ENCODE measurements around the gene MOB3B. TPM values are rescaled to one million over a fixed set of nuclear protein-coding genes. Genes with fewer than 3 reads are reported as not detected.

The MOB3B gene
- polyA plus RNA-seq, 1 donor from 2014 or later: 7.1 TPM

GRCh38 chr9:27352457-27353165 lies 177.0 kb downstream of the MOB3B start:
- Mint-ChIP-seq H3K9me3 (no peaks in the 10 kb centered on the region), H3K36me3 (peaks cover 4% of the 10 kb centered on the region), H3K27me3 (no peaks in the 10 kb centered on the region), H3K4me3 (peak overlapping the region in 2 of 4 donors; percentile 50 to 84), H3K4me1 (peaks cover 29 to 38% (median 38%) of the 10 kb centered on the region in 3 donors), H3K27ac (peak overlapping the region; percentile 16 to 80 (median 36))

- no peak overlapping the region for H3K4me3 Mint-ChIP-seq
- no peaks in the 10 kb centered on the region for H3K27me3 Mint-ChIP-seq
- no peaks in the 10 kb centered on the region for H3K9me3 Mint-ChIP-seq
- H3K4me1 Mint-ChIP-seq: peaks cover 31 to 34% (median 34%) of the 10 kb centered on the region in 3 donors
- peaks cover 4% of the 10 kb centered on the region for H3K36me3 Mint-ChIP-seq
- no peak overlapping the region for H3K27ac Mint-ChIP-seq
Observed at GRCh38 chr9:27351438-27351837, 178.2 kb downstream of the MOB3B start.

DNA sequence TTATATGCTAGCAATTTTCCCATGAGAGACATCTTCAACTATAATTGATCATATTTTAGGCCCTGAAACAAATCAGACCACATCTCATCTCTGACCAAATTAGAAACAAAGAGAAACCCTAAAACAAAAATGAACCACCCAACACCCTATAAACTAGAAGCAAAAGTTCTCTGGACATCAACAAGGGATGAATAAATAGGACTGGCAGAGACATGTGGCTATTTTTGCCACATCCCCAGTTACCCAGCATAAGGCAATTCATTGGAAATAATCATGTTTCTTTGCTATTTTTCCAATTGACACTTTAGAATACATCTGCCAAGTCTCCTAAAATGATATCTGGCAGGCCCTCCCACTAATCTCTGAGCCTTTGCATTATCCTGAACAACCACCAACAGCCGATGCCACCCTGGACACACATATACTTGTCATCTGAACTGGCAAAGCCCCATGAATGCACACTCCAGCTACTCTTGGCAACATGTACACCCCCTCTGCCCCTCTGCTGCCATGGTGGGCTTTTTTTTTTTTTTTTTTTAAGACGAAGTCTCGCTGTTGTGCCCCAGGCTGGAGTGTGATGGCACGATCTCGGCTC lies 179.1 kb downstream of the MOB3B start:
- H3K9me3 Mint-ChIP-seq: no peaks in the 10 kb centered on the region
- no peak overlapping the region for H3K4me3 Mint-ChIP-seq
- no peak overlapping the region for H3K27ac Mint-ChIP-seq
- peaks cover 30 to 33% (median 32%) of the 10 kb centered on the region in 3 donors for H3K4me1 Mint-ChIP-seq
- H3K27me3 Mint-ChIP-seq: no peaks in the 10 kb centered on the region
- H3K36me3 Mint-ChIP-seq: peaks cover 4% of the 10 kb centered on the region

- Mint-ChIP-seq H3K9me3 (no peaks in the 10 kb centered on the region), H3K27me3 (no peaks in the 10 kb centered on the region), H3K4me3 (no peak overlapping the region), H3K27ac (peak overlapping the region in 1 of 3 donors; percentile 18), H3K36me3 (peaks cover 4% of the 10 kb centered on the region), H3K4me1 (peaks cover 30 to 33% (median 32%) of the 10 kb centered on the region in 3 donors)
Observed at GRCh38 chr9:27349698-27350080, 179.9 kb downstream of the MOB3B start.

DNA sequence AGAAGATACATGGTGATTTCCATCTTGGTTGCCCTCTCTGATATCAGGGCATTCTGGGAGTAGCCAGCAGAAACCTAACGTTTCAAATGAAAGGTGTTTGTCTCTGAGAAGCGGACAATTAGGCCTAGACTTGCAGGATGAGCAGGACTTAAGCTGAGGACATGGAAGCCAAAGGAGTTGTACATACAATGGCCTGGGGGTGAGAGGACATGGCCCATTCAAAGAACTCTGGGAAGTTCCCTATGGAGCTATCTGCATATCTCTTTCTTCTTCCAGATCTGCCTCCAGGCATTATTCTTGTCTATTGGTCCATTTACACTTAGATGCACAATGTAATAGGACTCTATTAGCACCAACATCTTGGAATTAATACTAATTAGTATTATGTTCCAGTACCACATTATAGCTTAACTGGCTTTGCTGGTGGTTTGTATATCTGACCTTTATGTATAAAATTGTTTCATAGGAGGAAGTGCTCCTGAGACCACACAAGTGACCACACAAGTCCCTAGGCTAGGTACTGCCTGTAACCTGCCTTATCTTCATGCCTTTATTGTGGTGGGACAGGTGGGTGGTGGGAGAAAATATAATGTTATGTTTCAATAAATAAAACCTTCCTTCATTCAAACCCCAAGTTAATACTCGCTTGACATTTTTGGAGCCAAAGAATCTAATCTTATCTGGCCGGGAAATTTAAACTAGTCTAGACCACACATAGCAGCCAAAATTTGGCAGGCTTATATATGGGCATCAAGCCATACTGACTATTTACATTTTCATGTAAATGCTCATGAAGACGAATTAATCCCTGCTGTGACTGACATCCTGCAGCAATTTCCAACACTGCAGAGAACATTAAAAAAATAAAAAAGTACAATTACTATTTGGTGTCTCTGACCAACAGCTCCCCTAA lies 180.6 kb downstream of the MOB3B start:
- Mint-ChIP-seq H3K27ac (peak overlapping the region in 1 of 3 donors; percentile 18), H3K27me3 (no peaks in the 10 kb centered on the region), H3K36me3 (peaks cover 6% of the 10 kb centered on the region), H3K4me3 (no peak overlapping the region), H3K9me3 (no peaks in the 10 kb centered on the region), H3K4me1 (peaks cover 29 to 32% (median 30%) of the 10 kb centered on the region in 3 donors)

DNA sequence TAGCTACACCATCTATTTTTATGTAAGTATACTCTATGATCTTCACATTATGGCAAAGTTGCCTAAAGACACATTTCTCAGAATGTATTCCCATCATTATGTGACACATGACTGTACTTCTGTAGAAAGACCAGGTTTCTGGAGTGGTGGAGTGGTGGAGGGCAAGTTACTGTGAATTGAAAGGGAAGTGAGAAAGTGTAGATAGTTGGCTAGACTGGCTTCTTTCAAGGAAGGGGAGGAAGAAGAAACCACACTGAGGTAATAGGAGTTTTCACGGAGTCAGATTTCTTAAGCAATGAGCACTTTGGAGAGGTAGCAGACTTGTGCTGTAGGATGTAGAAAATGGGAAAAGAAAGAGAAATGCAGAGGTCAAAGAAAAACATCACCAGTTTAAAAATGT lies 181.7 kb downstream of the MOB3B start:
- H3K4me3 Mint-ChIP-seq: no peak overlapping the region
- H3K4me1 Mint-ChIP-seq: peaks cover 18 to 20% (median 20%) of the 10 kb centered on the region in 3 donors
- H3K27ac Mint-ChIP-seq: no peak overlapping the region
- H3K9me3 Mint-ChIP-seq: peaks cover 0 to 2% (median 0%) of the 10 kb centered on the region in 3 donors
- no peaks in the 10 kb centered on the region for H3K27me3 Mint-ChIP-seq
- H3K36me3 Mint-ChIP-seq: peaks cover 6% of the 10 kb centered on the region

- H3K27ac Mint-ChIP-seq: no peak overlapping the region
- peaks cover 6% of the 10 kb centered on the region for H3K36me3 Mint-ChIP-seq
- no peaks in the 10 kb centered on the region for H3K27me3 Mint-ChIP-seq
- peaks cover 0 to 2% (median 0%) of the 10 kb centered on the region in 3 donors for H3K9me3 Mint-ChIP-seq
- H3K4me1 Mint-ChIP-seq: peaks cover 12 to 17% (median 16%) of the 10 kb centered on the region in 3 donors
- no peak overlapping the region for H3K4me3 Mint-ChIP-seq
Observed at GRCh38 chr9:27344776-27345175, 184.8 kb downstream of the MOB3B start.

GRCh38 chr9:27341545-27342294 lies 187.9 kb downstream of the MOB3B start:
- peaks cover 3% of the 10 kb centered on the region for H3K36me3 Mint-ChIP-seq
- H3K4me1 Mint-ChIP-seq: peaks cover 7 to 17% (median 9%) of the 10 kb centered on the region in 3 donors
- H3K27me3 Mint-ChIP-seq: no peaks in the 10 kb centered on the region
- H3K4me3 Mint-ChIP-seq: no peak overlapping the region
- H3K27ac Mint-ChIP-seq: peak overlapping the region in 1 of 3 donors; percentile 64
- peaks cover 0 to 2% (median 0%) of the 10 kb centered on the region in 3 donors for H3K9me3 Mint-ChIP-seq

DNA sequence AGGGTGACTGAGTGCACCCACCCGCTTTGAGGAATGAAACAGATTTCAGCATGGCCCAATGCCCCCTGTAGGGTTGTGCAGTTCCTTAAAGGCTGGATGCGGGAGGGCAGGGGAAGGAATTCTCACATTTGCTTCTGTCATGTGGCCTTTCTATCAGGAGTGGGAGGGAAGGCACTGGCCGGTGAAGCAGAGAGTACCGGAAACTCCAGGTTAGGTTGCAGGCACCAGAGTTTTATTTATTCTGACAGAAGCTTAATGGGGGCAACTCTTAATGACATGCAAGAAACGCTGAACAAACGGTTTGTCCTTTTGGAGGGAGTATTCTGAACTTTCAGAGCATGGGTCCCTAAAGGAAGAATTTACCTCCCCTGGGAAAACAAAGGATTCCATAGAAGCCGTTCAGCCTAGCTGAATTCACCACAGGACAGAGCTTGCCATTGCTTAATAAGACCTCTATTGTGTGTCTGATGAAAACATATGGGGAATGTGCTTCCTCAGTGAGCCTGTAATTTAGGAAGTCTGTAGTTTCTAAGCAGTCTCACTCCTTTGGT lies 188.6 kb downstream of the MOB3B start:
- Mint-ChIP-seq H3K36me3 (peaks cover 3% of the 10 kb centered on the region), H3K9me3 (peaks cover 0 to 2% (median 0%) of the 10 kb centered on the region in 3 donors), H3K27ac (peak overlapping the region in 1 of 3 donors; percentile 64), H3K4me1 (peaks cover 7 to 17% (median 9%) of the 10 kb centered on the region in 3 donors), H3K4me3 (no peak overlapping the region), H3K27me3 (no peaks in the 10 kb centered on the region)

DNA sequence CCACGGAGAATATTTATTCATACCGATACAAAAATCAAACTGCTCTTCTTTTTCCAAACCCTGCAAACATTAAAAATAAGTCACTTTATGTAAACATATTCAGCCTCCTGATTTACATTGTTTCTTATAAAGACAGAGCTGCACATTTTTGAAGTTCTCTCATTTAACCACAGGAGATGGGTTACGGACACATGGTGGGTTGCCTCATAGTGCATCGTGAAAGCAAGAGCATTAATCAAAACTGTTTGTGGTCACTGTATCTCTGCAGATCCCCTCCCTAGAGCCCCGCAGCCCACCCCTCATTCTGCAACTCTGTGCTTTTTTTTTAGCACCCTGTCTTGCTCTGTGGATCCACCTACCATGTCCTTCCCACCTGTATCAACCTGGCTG lies 189.3 kb downstream of the MOB3B start:
- peaks cover 4% of the 10 kb centered on the region for H3K36me3 Mint-ChIP-seq
- H3K27ac Mint-ChIP-seq: no peak overlapping the region
- no peaks in the 10 kb centered on the region for H3K27me3 Mint-ChIP-seq
- H3K9me3 Mint-ChIP-seq: peaks cover 0 to 2% (median 0%) of the 10 kb centered on the region in 3 donors
- H3K4me3 Mint-ChIP-seq: peak overlapping the region in 1 of 4 donors; percentile 45
- peaks cover 7 to 17% (median 9%) of the 10 kb centered on the region in 3 donors for H3K4me1 Mint-ChIP-seq

GRCh38 chr9:27339661-27340284 lies 189.8 kb downstream of the MOB3B start:
- Mint-ChIP-seq H3K36me3 (peaks cover 4% of the 10 kb centered on the region), H3K27me3 (no peaks in the 10 kb centered on the region), H3K4me3 (peak overlapping the region in 1 of 4 donors; percentile 45), H3K4me1 (peaks cover 7 to 17% (median 9%) of the 10 kb centered on the region in 3 donors), H3K27ac (no peak overlapping the region), H3K9me3 (peaks cover 0 to 2% (median 0%) of the 10 kb centered on the region in 3 donors)

DNA sequence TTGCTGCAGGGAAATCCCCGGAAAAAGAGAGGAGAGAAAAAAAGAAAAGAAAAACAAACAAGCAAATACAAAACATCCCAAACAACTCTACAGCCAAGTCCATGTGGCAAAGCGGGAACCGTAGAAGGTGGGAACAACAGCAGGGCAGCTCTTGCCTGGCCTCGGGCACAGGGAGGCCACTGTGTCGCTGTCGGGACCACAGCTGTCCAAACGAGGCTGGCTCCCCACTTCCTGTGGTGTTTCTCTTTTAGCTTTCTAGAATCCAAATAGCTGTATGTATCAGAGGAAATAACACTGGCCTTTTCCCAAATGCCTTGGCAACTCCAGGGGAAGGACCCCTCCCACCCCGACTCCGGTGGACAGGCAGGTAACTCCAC lies 191.1 kb downstream of the MOB3B start:
- H3K9me3 Mint-ChIP-seq: no peaks in the 10 kb centered on the region
- H3K4me3 Mint-ChIP-seq: no peak overlapping the region
- peaks cover 7 to 17% (median 9%) of the 10 kb centered on the region in 3 donors for H3K4me1 Mint-ChIP-seq
- no peak overlapping the region for H3K27ac Mint-ChIP-seq
- H3K27me3 Mint-ChIP-seq: no peaks in the 10 kb centered on the region
- peaks cover 1% of the 10 kb centered on the region for H3K36me3 Mint-ChIP-seq

DNA sequence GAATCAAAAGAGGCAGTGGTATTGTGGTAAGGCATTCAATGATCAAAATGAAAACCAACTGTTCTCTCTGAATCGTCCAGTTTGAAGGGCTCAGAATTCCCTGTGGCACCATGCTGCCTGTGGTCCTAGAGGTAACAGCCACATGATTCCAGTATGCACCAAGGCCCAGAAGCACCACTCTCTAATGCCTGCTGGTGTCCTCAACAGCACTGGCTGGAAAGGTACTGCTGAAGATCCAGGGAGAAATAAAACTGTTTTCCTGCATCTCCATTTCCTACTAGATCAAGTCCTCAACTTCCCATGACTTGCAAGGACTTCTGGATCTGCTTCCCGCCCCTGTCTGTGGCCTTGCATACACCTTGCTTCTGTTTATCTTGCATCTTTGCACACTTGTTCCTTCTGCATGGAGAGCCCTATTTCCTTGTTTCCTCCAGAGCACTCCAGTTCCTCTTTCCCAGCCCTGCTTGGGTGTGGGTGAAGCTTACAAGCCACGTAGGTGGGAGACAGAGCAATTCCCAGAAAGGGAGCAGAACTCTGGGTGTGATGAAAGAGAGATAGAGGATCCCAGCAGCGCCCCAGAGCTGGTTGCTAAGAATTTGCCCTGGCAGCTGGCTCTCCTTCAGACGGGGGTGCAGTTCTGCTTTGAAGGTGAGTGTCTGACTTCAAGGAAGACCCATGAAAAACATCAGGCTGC lies 191.6 kb downstream of the MOB3B start:
- H3K4me1 Mint-ChIP-seq: peaks cover 9 to 22% (median 13%) of the 10 kb centered on the region in 3 donors
- H3K36me3 Mint-ChIP-seq: peaks cover 1% of the 10 kb centered on the region
- H3K9me3 Mint-ChIP-seq: no peaks in the 10 kb centered on the region
- no peaks in the 10 kb centered on the region for H3K27me3 Mint-ChIP-seq
- no peak overlapping the region for H3K4me3 Mint-ChIP-seq
- H3K27ac Mint-ChIP-seq: no peak overlapping the region

All from IgD-negative memory B cell (primary cell).